ENCODE measurements around the gene TIGD7. TPM values are rescaled to one million over a fixed set of nuclear protein-coding genes. Genes with fewer than 3 reads are reported as not detected.

TIGD7 gene, protein sequence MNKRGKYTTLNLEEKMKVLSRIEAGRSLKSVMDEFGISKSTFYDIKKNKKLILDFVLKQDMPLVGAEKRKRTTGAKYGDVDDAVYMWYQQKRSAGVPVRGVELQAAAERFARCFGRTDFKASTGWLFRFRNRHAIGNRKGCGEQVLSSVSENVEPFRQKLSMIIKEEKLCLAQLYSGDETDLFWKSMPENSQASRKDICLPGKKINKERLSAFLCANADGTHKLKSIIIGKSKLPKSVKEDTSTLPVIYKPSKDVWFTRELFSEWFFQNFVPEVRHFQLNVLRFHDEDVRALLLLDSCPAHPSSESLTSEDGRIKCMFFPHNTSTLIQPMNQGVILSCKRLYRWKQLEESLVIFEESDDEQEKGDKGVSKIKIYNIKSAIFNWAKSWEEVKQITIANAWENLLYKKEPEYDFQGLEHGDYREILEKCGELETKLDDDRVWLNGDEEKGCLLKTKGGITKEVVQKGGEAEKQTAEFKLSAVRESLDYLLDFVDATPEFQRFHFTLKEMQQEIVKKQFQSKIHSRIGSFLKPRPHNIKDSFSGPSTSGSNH
- 4.1 and 6.7 TPM in 2 replicates for total RNA-seq

DNA sequence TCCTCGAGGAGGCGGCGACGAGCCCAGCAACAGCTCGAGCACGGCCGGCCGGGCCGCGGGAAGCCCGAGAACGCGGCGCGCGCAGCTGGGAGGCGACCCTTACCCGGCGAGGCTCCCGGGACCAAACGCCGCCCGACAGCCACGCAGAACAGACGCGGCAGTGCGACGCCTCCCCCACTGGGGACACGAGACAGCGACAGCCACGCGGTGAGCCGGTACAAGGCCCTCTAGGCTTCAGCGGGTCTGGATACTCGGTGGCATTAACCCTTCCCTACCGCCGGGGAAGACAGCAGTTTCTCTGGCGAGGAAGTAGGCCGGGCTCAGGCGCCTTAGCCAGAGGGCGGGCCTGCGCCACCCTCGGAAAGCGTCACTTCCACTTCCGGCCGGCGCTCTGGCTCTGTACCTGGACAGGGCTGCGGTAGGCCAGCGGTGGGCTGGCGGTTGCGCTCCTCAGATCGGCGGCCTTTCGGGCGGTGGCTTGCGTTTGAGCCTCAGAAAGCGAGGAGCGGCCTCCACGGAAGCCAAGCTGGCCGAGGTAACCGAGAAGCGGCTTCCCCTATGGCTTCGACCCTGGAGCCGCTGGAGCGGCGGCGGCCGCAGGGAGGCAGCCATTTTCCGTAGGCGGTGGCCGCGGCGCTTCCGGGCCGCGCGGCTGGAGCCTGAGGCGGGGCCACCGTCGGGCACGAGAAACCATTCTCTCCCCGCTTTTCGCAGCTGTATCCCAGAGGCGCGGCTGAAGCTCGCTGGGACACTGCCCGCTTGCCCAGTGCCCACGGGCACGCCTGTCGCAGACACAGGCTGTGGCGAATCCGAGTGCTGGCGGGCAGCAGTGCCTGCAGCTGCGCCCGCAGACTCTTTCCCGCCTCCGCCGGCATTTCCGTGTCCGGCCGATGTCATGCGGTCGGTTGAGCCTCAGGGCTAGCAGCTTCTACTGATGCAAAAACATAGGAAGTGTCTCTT lies at the start of gene TIGD7, which contains the start of gene ZNF75A:
Gene TIGD7, minus strand, starts transcription at position 322 of the 960 bp plus-strand sequence. CDS start 4,816 bp downstream, outside the sequence.
Gene ZNF75A, plus strand, starts transcription at position 389 of the 960 bp plus-strand sequence. CDS start 2,932 bp downstream, outside the sequence.

DNA sequence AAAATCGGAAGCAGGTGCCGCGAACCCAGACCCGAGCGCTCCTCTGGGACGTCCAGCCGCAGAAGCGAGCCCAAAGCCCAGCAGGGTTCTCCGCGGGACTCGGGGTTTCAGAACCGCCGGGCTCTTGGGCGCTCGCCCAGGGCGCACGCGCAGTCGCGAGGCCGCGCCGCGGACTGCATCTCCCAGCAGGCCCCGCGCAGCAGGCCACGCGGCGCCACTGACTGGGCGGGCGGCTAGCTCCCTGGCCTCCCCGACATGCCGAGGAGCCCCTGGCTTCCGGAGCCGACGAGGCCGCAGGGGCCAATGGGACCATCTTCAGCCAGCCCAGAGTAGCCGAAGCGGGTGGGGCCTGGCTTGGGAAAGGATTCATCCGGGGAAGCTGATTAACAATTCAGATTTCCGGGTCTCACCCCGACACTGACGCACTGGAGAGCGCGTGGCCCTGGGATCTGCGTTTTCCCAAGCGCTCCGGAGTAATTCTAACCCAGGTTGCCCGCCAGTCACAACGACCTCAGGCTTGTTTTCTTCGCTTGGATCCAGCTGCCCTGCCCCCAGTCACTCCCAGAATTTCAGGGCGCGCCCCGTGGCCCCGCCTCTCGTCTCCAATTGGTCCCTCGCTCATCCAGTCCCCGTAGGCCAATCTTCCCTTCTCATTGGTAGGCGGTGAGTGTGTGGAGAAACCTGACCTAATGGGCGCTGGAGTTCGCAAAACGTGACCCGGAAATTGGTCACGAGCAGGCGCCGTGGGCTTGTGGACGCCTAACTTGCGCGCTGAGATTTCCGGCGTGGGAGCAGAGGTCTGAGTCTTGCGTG lies 22.3 kb downstream of the TIGD7 start, which contains the start of gene ZNF263:
Gene ZNF263, plus strand, starts transcription at position 762 of the 813 bp plus-strand sequence. CDS start 328 bp downstream, outside the sequence.

DNA sequence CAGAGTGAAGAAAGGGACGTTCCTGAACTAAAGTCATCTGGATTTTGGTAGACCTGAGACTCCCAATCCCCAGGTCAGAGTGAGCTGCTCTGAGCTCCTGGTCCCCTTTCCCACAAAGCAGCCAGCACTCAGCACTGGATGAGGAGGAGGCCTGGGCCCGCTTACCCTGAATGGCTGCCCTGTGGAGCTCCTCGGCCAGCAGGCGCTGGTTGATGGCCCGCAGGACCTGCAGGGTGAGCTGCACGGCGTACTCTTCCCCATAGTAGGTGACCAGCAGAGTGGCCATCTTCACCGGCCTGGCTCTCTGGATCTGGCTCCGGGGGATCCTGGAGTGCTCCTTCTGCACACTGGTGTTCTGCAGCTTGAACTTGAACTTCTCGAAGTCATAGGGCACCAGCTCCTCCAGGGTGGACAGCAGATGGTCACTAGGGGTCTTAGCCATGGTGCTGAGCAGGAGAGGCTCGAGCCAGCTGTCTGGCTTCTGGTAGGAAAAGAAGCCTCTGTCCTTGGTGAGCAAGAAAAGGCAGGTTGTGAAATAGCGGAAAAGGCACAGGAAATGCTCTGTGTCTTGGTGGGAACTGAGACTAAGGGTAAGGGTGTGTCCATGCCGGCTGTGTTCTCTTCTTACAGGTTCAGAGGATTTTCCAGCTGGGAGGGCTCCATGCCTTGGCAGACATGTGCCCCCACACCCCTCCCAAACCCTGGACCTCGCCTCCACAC lies 48.9 kb downstream of the TIGD7 start, which contains the start of gene MEFV:
Gene MEFV, minus strand, starts transcription at position 488 of the 720 bp plus-strand sequence. Its CDS starts 46 bp downstream, at position 442.

Other genes with a start within 250 kb of the TIGD7 start
- 0.79 and 7.4 TPM in 2 replicates for gene IL32, start 239.8 kb downstream of the TIGD7 start, total RNA-seq
- not detected in 2 replicates for gene ZSCAN10, start 206.1 kb downstream of the TIGD7 start, total RNA-seq
- gene ZNF205, start 192.8 kb downstream of the TIGD7 start, total RNA-seq, result 13.7 and 19.2 TPM in 2 replicates
- gene ZNF213, start 170.4 kb downstream of the TIGD7 start, total RNA-seq, result 11.4 and 13.2 TPM in 2 replicates
- not detected in 2 replicates for gene OR1F1, start 117.2 kb downstream of the TIGD7 start, total RNA-seq
- gene ZNF200, start 70.3 kb downstream of the TIGD7 start, total RNA-seq, result 8.6 and 10.6 TPM in 2 replicates
- gene MEFV, start 48.8 kb downstream of the TIGD7 start, total RNA-seq, result 0.22 TPM in 1 of 2 replicates, not detected in the other
- 47.8 and 63.6 TPM in 2 replicates for gene ZNF263, start 21.9 kb downstream of the TIGD7 start, total RNA-seq
- 35.8 and 36.5 TPM in 2 replicates for gene ZNF75A, start 67 bp upstream of the TIGD7 start, total RNA-seq
- gene OR2C1, start 50.5 kb upstream of the TIGD7 start, total RNA-seq, result under 0.01 and 0.43 TPM in 2 replicates
- 11.1 and 11.4 TPM in 2 replicates for gene ZSCAN32, start 95.6 kb upstream of the TIGD7 start, total RNA-seq
- gene ZNF174, start 95.8 kb upstream of the TIGD7 start, total RNA-seq, result 7.6 and 7.9 TPM in 2 replicates
- gene ZNF597, start 138.1 kb upstream of the TIGD7 start, total RNA-seq, result 1.2 and 2.3 TPM in 2 replicates
- 20.0 and 30.6 TPM in 2 replicates for gene NAA60, start 138.2 kb upstream of the TIGD7 start, total RNA-seq
- not detected in 2 replicates for gene C16orf90, start 190.1 kb upstream of the TIGD7 start, total RNA-seq
- gene CLUAP1, start 195.6 kb upstream of the TIGD7 start, total RNA-seq, result 8.8 and 18.8 TPM in 2 replicates